ENCODE data around the gene COPG1.

The COPG1 gene, protein sequence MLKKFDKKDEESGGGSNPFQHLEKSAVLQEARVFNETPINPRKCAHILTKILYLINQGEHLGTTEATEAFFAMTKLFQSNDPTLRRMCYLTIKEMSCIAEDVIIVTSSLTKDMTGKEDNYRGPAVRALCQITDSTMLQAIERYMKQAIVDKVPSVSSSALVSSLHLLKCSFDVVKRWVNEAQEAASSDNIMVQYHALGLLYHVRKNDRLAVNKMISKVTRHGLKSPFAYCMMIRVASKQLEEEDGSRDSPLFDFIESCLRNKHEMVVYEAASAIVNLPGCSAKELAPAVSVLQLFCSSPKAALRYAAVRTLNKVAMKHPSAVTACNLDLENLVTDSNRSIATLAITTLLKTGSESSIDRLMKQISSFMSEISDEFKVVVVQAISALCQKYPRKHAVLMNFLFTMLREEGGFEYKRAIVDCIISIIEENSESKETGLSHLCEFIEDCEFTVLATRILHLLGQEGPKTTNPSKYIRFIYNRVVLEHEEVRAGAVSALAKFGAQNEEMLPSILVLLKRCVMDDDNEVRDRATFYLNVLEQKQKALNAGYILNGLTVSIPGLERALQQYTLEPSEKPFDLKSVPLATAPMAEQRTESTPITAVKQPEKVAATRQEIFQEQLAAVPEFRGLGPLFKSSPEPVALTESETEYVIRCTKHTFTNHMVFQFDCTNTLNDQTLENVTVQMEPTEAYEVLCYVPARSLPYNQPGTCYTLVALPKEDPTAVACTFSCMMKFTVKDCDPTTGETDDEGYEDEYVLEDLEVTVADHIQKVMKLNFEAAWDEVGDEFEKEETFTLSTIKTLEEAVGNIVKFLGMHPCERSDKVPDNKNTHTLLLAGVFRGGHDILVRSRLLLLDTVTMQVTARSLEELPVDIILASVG

DNA sequence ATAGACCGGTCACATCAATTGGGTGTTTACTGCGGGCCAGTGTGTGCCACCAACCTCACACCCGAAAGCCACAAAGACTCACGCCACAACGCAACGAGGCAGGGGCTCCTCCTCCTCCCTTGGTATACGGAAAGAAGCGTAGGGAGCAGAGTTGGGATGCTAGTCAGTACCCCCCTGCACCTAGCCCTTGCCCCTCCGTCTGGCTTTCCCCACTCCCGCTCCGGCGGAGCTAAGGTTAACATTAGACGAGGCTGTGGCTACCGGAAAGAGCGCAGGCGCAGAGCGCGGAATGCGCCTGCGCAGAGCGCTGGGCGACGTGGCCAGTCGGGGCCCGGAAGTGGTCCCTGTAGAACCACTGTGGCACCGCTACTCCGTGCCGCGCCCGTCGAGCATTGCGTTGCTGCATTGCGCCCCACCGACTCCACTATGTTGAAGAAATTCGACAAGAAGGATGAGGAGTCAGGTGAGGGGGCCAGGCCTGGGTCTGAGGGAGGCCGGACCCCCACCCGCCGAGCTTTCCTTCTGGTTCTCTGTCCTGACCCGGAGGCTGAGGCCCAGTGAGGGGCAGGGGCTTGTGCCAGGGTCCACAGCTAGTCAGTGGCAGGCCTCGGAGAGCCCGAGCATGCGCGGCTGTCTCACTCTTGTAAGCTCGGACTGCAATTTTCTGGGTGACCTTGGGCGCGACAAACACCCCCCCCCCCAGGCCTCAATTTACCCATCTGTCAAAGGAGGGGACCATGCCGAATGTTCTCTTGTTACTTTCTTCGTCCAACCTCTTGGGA, at the start of gene COPG1:
Gene COPG1, plus strand, starts transcription at position 323 of the 782 bp plus-strand sequence. Its CDS starts 104 bp downstream, at position 427.
- POLR2A ChIA-PET = interaction anchor here (0.6 to 2.4 kb wide), 17 partner anchors 8 to 279 kb away, joined by 3 to 10 read pairs (median 3); partner anchors contain the start of gene RAB43
- CTCF ChIA-PET = interaction anchor here (0.7 to 1.1 kb wide), 2 partner anchors 87 to 279 kb away, joined by 3 to 5 read pairs; no protein-coding TSS in a partner anchor

GRCh38 chr3:129204473-129204872, 44.9 kb upstream of the COPG1 start:
- TF ChIP-seq ZNF384 (IDR thresholded peaks at IDR 0.05) (no peak), TARDBP (IDR thresholded peaks at IDR 0.05) (no peak), SP1 (IDR thresholded peaks at IDR 0.05) (no peak)
- ChIA-PET POLR2A (no interaction called here), CTCF (no interaction called here)
- no peak for DNase-seq (ENCODE audit: extremely low spot score)

More for the DNA sequence above, at the start of gene COPG1:
- TF ChIP-seq PKNOX1 (IDR thresholded peaks at IDR 0.05) (no peak), FOXA1 (IDR thresholded peaks at IDR 0.05) (no peak), HDGF (IDR thresholded peaks at IDR 0.05; ENCODE audit: borderline replicate concordance) (no peak), SP1 (IDR thresholded peaks at IDR 0.05) (no peak), ARNT (IDR thresholded peaks at IDR 0.05) (no peak), SUZ12 (IDR thresholded peaks at IDR 0.05) (no peak), CTBP1 (IDR thresholded peaks at IDR 0.05; ENCODE audit: borderline replicate concordance) (no peak), LEF1 (IDR thresholded peaks at IDR 0.05; ENCODE audit: borderline replicate concordance) (no peak), L3MBTL2 (conservative IDR thresholded peaks at IDR 0.05) (peak; percentile 65), FOXK2 (IDR thresholded peaks at IDR 0.05) (no peak), ZNF384 (IDR thresholded peaks at IDR 0.05) (no peak), ELF4 (IDR thresholded peaks at IDR 0.05) (peak; percentile 88), NFRKB (IDR thresholded peaks at IDR 0.05) (no peak), BHLHE40 (IDR thresholded peaks at IDR 0.05; ENCODE audit: borderline replicate concordance) (no peak), FOXM1 (IDR thresholded peaks at IDR 0.05; ENCODE audit: borderline replicate concordance) (no peak), TARDBP (IDR thresholded peaks at IDR 0.05) (no peak)
- DNase-seq (ENCODE audit: extremely low spot score) = peak; percentile 98

DNA sequence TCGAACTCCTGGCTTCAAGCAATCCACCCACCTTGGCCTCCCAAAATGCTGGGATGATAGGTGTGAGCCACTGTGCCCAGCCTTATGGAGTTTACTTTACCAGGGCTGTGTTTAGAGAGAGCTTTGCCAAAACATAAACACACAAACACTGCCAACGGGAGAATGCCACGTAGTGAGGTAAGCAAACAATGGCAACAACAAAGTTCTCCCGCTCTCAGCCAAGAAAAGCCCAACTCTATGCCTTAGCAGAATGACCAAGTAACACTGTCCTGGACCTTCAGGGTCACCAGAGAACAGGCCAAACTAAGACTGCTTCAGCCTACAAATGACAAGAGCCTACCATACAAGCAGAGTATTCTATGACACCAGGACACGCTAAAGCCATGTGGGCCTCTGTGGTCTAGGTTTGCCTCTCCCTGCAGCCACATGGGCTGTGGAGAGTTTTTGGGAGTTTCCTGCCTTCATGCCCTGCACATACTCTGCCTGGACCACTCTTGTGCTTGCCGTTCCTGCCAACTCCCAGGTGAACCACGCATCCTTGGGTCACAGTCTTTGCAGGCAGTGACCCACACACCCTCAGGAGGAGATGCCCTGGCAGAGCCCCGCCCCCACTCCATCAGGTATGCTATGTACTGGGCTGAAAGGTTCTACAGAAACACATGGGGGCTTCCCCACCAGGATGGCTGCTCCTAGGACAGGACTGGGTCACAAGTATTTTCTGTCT, 44.1 kb upstream of the COPG1 start:
- CTCF ChIA-PET = no interaction called here
- no peak for DNase-seq (ENCODE audit: extremely low spot score)
- POLR2A ChIA-PET = no interaction called here
- TF ChIP-seq FOXK2 (IDR thresholded peaks at IDR 0.05) (no peak), NFRKB (IDR thresholded peaks at IDR 0.05) (no peak), FOXA1 (IDR thresholded peaks at IDR 0.05) (no peak), FOXM1 (IDR thresholded peaks at IDR 0.05; ENCODE audit: borderline replicate concordance) (no peak), L3MBTL2 (conservative IDR thresholded peaks at IDR 0.05) (no peak), SUZ12 (IDR thresholded peaks at IDR 0.05) (no peak)

- no peak for DNase-seq (ENCODE audit: extremely low spot score)
- TF ChIP-seq ELF4 (IDR thresholded peaks at IDR 0.05) (no peak), BHLHE40 (IDR thresholded peaks at IDR 0.05; ENCODE audit: borderline replicate concordance) (no peak), NFRKB (IDR thresholded peaks at IDR 0.05) (no peak), SUZ12 (IDR thresholded peaks at IDR 0.05) (no peak), SP1 (IDR thresholded peaks at IDR 0.05) (no peak), FOXA1 (IDR thresholded peaks at IDR 0.05) (no peak), FOXM1 (IDR thresholded peaks at IDR 0.05; ENCODE audit: borderline replicate concordance) (no peak)
- ChIA-PET POLR2A (no interaction called here), CTCF (no interaction called here)
These were observed 41.9 kb upstream of the COPG1 start for GRCh38 chr3:129207479-129207878.

GRCh38 chr3:129211345-129211744, 38.1 kb upstream of the COPG1 start:
- TF ChIP-seq BHLHE40 (IDR thresholded peaks at IDR 0.05; ENCODE audit: borderline replicate concordance) (no peak), PKNOX1 (IDR thresholded peaks at IDR 0.05) (no peak), SUZ12 (IDR thresholded peaks at IDR 0.05) (no peak), L3MBTL2 (conservative IDR thresholded peaks at IDR 0.05) (no peak), HDGF (IDR thresholded peaks at IDR 0.05; ENCODE audit: borderline replicate concordance) (no peak), ZNF384 (IDR thresholded peaks at IDR 0.05) (no peak), ELF4 (IDR thresholded peaks at IDR 0.05) (no peak), FOXK2 (IDR thresholded peaks at IDR 0.05) (no peak), TARDBP (IDR thresholded peaks at IDR 0.05) (no peak), NFRKB (IDR thresholded peaks at IDR 0.05) (no peak), ARNT (IDR thresholded peaks at IDR 0.05) (no peak), SP1 (IDR thresholded peaks at IDR 0.05) (no peak), LEF1 (IDR thresholded peaks at IDR 0.05; ENCODE audit: borderline replicate concordance) (no peak), FOXA1 (IDR thresholded peaks at IDR 0.05) (no peak), FOXM1 (IDR thresholded peaks at IDR 0.05; ENCODE audit: borderline replicate concordance) (no peak), CTBP1 (IDR thresholded peaks at IDR 0.05; ENCODE audit: borderline replicate concordance) (no peak)
- ChIA-PET CTCF (no interaction called here), POLR2A (interaction anchor here (1.0 kb wide), 1 partner anchor 14 kb away, joined by 5 read pairs; no protein-coding TSS in a partner anchor)
- DNase-seq (ENCODE audit: extremely low spot score) = no peak
